Measurements from ENCODE around the gene NAA16.

GRCh38 chr13:41345165-41345913 is 34.3 kb downstream of the NAA16 start:
- TF ChIP-seq CTCF (IDR thresholded peaks at IDR 0.05) (no peak), POLR2A (IDR thresholded peaks at IDR 0.05) (no peak)

All from breast epithelium (tissue), 3 donors.